GM18526 (cell line): ENCODE results near the gene PTPRM.

Experiments used
- POLR2A ChIP-seq: IDR thresholded peaks from 3 replicates; pipeline ENCODE4 v1.6.1; 2011; ENCODE audit not compliant: insufficient read length; ENCODE audit errors: extremely low read depth

The PTPRM gene

GRCh38 chr18:8232791-8233190 lies 665.7 kb downstream of the PTPRM start:
- TF ChIP-seq POLR2A: no peak

GRCh38 chr18:8235894-8236293 lies 668.8 kb downstream of the PTPRM start:
- no peak for TF ChIP-seq POLR2A

- no peak for TF ChIP-seq POLR2A
Observed at GRCh38 chr18:8238507-8238906, 671.4 kb downstream of the PTPRM start.

GRCh38 chr18:8241731-8242130 lies 674.6 kb downstream of the PTPRM start:
- TF ChIP-seq POLR2A: no peak

GRCh38 chr18:8242151-8242696 lies 675.1 kb downstream of the PTPRM start:
- TF ChIP-seq POLR2A: no peak

- TF ChIP-seq POLR2A: no peak
Observed at GRCh38 chr18:8247700-8248099, 680.6 kb downstream of the PTPRM start.

GRCh38 chr18:8248576-8248975 lies 681.5 kb downstream of the PTPRM start:
- no peak for TF ChIP-seq POLR2A

- no peak for TF ChIP-seq POLR2A
Observed at GRCh38 chr18:8249811-8250210, 682.7 kb downstream of the PTPRM start.

- TF ChIP-seq POLR2A: no peak
Observed at GRCh38 chr18:8252371-8252770, 685.3 kb downstream of the PTPRM start.

GRCh38 chr18:8253944-8254343 lies 686.8 kb downstream of the PTPRM start:
- TF ChIP-seq POLR2A: no peak

GRCh38 chr18:8254654-8255053 lies 687.5 kb downstream of the PTPRM start:
- TF ChIP-seq POLR2A: no peak

- no peak for TF ChIP-seq POLR2A
Observed at GRCh38 chr18:8257851-8258434, 690.8 kb downstream of the PTPRM start.

- TF ChIP-seq POLR2A: no peak
Observed at GRCh38 chr18:8260319-8260718, 693.2 kb downstream of the PTPRM start.

GRCh38 chr18:8260827-8261226 lies 693.7 kb downstream of the PTPRM start:
- TF ChIP-seq POLR2A: no peak

GRCh38 chr18:8261651-8262091 lies 694.6 kb downstream of the PTPRM start:
- no peak for TF ChIP-seq POLR2A

GRCh38 chr18:8262221-8262620 lies 695.1 kb downstream of the PTPRM start:
- TF ChIP-seq POLR2A: no peak

- no peak for TF ChIP-seq POLR2A
Observed at GRCh38 chr18:8264116-8264515, 697.0 kb downstream of the PTPRM start.
